K562 (cell line): ENCODE data around the gene RNF223. TPM values are rescaled to one million over a fixed set of nuclear protein-coding genes. Genes with fewer than 3 reads are reported as not detected.
A peak's percentile ranks its signal among the peaks of the same experiment; 100 is the strongest.

Experiments used
- ATF2 ChIP-seq: sonication (generic); formaldehyde crosslinking; IDR thresholded peaks from 2 replicates; pipeline ENCODE4 v1.8.1; 2022; ENCODE audit warnings: missing genetic modification reagents
- FOSL1 ChIP-seq: fragments of 200-800 bp; sonication (Bioruptor generic); conservative IDR thresholded peaks from 2 replicates; pipeline ENCODE4 v1.6.1; 2016; ENCODE audit warnings: missing genetic modification characterization, missing compliant biosample characterization
- HMGXB4 ChIP-seq: sonication (generic); formaldehyde crosslinking; IDR thresholded peaks from 2 replicates; pipeline ENCODE4 v1.8.1; 2023; ENCODE audit warnings: mild to moderate bottlenecking, missing genetic modification reagents
- HNRNPL ChIP-seq: fragments of 200-400 bp; formaldehyde crosslinking; IDR thresholded peaks from 2 replicates; pipeline ENCODE4 v1.6.1; 2017; ENCODE audit warnings: low read depth, mild to moderate bottlenecking, low read length
- L3MBTL2 ChIP-seq: fragments of 450-650 bp; IDR thresholded peaks from 2 replicates; pipeline ENCODE4 v1.6.1; 2016; ENCODE audit warnings: mild to moderate bottlenecking, moderate library complexity
- RB1 ChIP-seq: fragments of 450-650 bp; IDR thresholded peaks from 2 replicates; pipeline ENCODE4 v1.6.1; 2017; ENCODE audit warnings: low read depth, mild to moderate bottlenecking
- RBM22 ChIP-seq: fragments of 200-400 bp; formaldehyde crosslinking; IDR thresholded peaks from 2 replicates; pipeline ENCODE4 v1.6.1; 2018; ENCODE audit warnings: low read length, low read depth; ENCODE audit not compliant: poor library complexity, severe bottlenecking
- SP1 ChIP-seq: sonication (generic); formaldehyde crosslinking; IDR thresholded peaks from 2 replicates; pipeline ENCODE4 v1.8.1; 2022; ENCODE audit warnings: mild to moderate bottlenecking, missing genetic modification reagents
- TFAM ChIP-seq: fragments of 250-450 bp; sonication (Bioruptor Pico); conservative IDR thresholded peaks from 2 replicates; pipeline ENCODE4 v1.5.0; 2021; ENCODE audit warnings: mild to moderate bottlenecking, moderate library complexity
- ZNF311 ChIP-seq: fragments of 250-450 bp; sonication (Bioruptor Pico); IDR thresholded peaks from 2 replicates; pipeline ENCODE4 v1.4.0; 2020; ENCODE audit warnings: mild to moderate bottlenecking, moderate library complexity
- ZNF318 ChIP-seq, 2 experiments: fragments of 450-650 bp; IDR thresholded peaks; 2 replicates each; pipeline ENCODE4 v1.6.1; 2016; ENCODE audit warnings: mild to moderate bottlenecking in 2 of 2, borderline replicate concordance in 1 of 2, low read depth in 1 of 2, moderate library complexity in 1 of 2
- ZNF511 ChIP-seq: sonication (generic); formaldehyde crosslinking; IDR thresholded peaks from 2 replicates; pipeline ENCODE4 v1.8.0; 2022; ENCODE audit warnings: mild to moderate bottlenecking, missing genetic modification reagents
- ZNF76 ChIP-seq: fragments of 250-450 bp; sonication (Bioruptor Pico); IDR thresholded peaks from 2 replicates; pipeline ENCODE4 v1.4.0; 2020; ENCODE audit warnings: mild to moderate bottlenecking, moderate library complexity, borderline replicate concordance
- ZNF77 ChIP-seq: fragments of 250-450 bp; sonication (Bioruptor Pico); IDR thresholded peaks from 2 replicates; pipeline ENCODE4 v1.5.0; 2020
- ZZZ3 ChIP-seq: fragments of 450-650 bp; IDR thresholded peaks from 2 replicates; pipeline ENCODE4 v1.6.1; 2016; ENCODE audit warnings: antibody characterized with exemption, mild to moderate bottlenecking, moderate library complexity
- polyA plus RNA-seq, 8 experiments: library from polyadenylated mRNA; depleted of rRNA in 4 of 8; stranded (reverse) in 5 of 8; unstranded in 3 of 8; fragments of >200 nt; fragmentation: Nextera tagmentation in 2 of 8; fragmentation: Illumina TruSeq in 1 of 8; extraction: Ambion mirVana in 2 of 8; extraction: Trizol in 1 of 8; gene quantifications; 2 replicates each; pipeline versions ENCODE4 v1.2.1 to v1.2.3, GENCODE V29; 2011 to 2014; ENCODE audit warnings: inconsistent platforms in 1 of 8, missing spikeins in 1 of 8
- total RNA-seq, 7 experiments: library from RNA; depleted of rRNA in 6 of 7; stranded (reverse); fragments of >200 nt in 6 of 7; fragmentation: Illumina TruSeq in 2 of 7; extraction: Trizol in 2 of 7; gene quantifications; 2 replicates each; pipeline versions ENCODE4 v1.2.1 to v1.2.3, GENCODE V29; 2011 to 2021; ENCODE audit warnings: low replicate concordance in 1 of 7

The RNF223 gene
- total and polyA plus RNA-seq, 9 of the 15 experiments (the other 6 are each of a cell fraction or from before 2014, with no cell fraction given), result 0.04 to 0.32 TPM; not detected in 7

- TF ChIP-seq ZNF511 (CRISPR knock-in tag), result 0 out of 2 replicates have a peak, but pooled peaks have one; percentile 18
- peak; percentile 71; the same call in 1 of the 2 replicates for TF ChIP-seq ATF2 (CRISPR knock-in tag)
- peak; percentile 91 for TF ChIP-seq RBM22
- TF ChIP-seq ZNF318 (IDR thresholded peaks at IDR 0.05; ENCODE audit: borderline replicate concordance in 1 of 2, low read depth in 1 of 2), result no peak
- TF ChIP-seq SP1, result peak; percentile 92
- no peak for TF ChIP-seq ZZZ3
- TF ChIP-seq HMGXB4 (CRISPR knock-in tag), result no peak
- TF ChIP-seq TFAM (CRISPR knock-in tag), result no peak
- TF ChIP-seq RB1, result peak; percentile 47; the same call in 1 of the 2 replicates
- peak; percentile 63; the same call in 1 of the 2 replicates for TF ChIP-seq L3MBTL2
- TF ChIP-seq ZNF311 (CRISPR knock-in tag), result no peak
- no peak; the same call in 1 of the 2 replicates for TF ChIP-seq ZNF76 (CRISPR knock-in tag)
- TF ChIP-seq ZNF77 (CRISPR knock-in tag), result no peak
- 0 out of 2 replicates have a peak, but pooled peaks have one; percentile 25 for TF ChIP-seq FOSL1 (tag)
- TF ChIP-seq HNRNPL, result no peak
These were observed 4.9 kb downstream of the RNF223 start (continued) for GRCh38 chr1:1069056-1069710.
